ENCODE measurements around the gene CC2D1B. TPM values are rescaled to one million over a fixed set of nuclear protein-coding genes. Genes with fewer than 3 reads are reported as not detected.
A peak's percentile ranks its signal among the peaks of the same experiment; 100 is the strongest.

CC2D1B gene
- total RNA-seq, 1 experiment from 2014 or later, result 20.9 TPM

DNA sequence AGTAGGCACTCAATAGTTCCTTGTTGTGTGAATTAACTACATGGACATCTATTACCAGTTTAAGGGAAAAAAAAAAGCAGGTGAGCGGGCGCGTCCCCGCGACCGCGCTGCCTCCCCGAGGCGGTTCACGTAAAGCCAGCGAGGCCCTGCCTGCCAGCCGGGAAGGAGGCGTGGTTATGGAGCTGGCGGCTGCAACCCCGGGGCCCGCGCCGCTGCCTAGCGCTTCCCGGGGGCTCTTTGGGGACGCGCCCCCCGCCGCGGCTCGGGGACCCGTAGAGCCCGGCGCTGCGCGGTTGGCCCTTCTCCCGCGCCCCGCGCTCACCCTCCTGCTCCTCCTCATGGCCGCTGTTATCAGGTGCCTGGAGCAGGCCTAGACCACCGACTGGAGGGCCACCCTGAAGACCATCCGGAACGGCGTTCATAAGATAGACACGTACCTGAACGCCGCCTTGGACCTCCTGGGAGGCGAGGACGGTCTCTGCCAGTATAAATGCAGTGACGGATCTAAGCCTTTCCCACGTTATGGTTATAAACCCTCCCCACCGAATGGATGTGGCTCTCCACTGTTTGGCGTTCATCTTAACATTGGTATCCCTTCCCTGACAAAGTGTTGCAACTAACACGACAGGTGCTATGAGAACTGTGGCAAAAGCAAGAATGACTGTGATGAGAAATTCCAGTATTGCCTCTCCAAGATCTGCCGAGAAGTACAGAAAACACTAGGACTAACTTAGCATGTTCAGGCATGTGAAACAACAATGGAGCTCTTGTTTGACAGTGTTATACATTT lies 2.6 kb upstream of the CC2D1B start:
- peak; percentile 74 to 81 for DNase-seq
- H3K9me3 ChIP-seq (replicated peaks), result no peaks in the 10 kb centered on the region
- peaks cover 21% of the 10 kb centered on the region for H3K36me3 ChIP-seq
- H3K27me3 ChIP-seq, result no peaks in the 10 kb centered on the region
- H3K4me3 ChIP-seq, result peak overlapping the region; percentile 62
- H3K27ac ChIP-seq, result peak overlapping the region; percentile 34
- peaks cover 6% of the 10 kb centered on the region; the same call in 1 of the 2 replicates for H3K4me1 ChIP-seq

DNA sequence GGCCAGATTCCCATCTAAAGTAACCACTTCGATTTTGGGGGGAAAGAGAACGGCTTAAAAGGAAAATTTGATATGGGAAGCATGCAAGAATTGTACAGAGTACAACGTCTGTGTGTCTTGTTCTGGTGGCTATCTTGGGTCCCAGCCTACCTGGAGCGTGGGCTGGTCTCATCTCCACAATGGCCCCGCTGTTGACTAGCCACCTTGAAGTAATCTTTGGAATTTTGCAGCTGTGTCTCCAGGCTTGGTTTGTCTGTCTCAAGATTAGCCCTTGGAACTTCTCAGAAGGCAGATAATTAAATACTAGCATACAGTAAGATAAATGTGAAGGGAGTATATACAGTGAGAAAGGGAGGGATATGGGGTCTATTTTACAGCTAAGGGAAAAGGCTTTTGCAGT lies 1.3 kb upstream of the CC2D1B start:
- H3K4me3 ChIP-seq, result no peak overlapping the region
- no peaks in the 10 kb centered on the region for H3K9me3 ChIP-seq (replicated peaks)
- H3K4me1 ChIP-seq, result peaks cover 6% of the 10 kb centered on the region; the same call in 1 of the 2 replicates
- peaks cover 11% of the 10 kb centered on the region for H3K36me3 ChIP-seq
- no peak for DNase-seq
- no peaks in the 10 kb centered on the region for H3K27me3 ChIP-seq
- H3K27ac ChIP-seq, result no peak overlapping the region

DNA sequence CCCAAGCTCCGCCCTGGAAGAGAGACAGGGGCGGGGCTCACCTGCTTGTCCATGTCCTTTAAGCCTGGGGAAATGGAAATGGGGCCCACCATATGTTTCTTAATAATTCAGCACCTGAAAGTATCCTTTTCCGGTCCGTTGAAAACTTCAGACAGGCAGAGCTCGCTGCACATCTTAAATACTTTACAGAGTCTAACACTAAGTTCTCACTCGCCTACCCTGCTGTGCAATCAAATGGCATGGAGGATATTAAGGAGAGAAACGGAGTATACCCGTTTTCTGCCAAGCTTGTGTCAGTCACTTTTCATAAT lies 467 bp upstream of the CC2D1B start:
- Histone ChIP-seq H3K4me1 (peaks cover 6% of the 10 kb centered on the region; the same call in 1 of the 2 replicates), H3K27me3 (no peaks in the 10 kb centered on the region), H3K4me3 (peak overlapping the region; percentile 88), H3K9me3 (replicated peaks) (no peaks in the 10 kb centered on the region), H3K27ac (no peak overlapping the region), H3K36me3 (peaks cover 4% of the 10 kb centered on the region)
- no peak for DNase-seq

DNA sequence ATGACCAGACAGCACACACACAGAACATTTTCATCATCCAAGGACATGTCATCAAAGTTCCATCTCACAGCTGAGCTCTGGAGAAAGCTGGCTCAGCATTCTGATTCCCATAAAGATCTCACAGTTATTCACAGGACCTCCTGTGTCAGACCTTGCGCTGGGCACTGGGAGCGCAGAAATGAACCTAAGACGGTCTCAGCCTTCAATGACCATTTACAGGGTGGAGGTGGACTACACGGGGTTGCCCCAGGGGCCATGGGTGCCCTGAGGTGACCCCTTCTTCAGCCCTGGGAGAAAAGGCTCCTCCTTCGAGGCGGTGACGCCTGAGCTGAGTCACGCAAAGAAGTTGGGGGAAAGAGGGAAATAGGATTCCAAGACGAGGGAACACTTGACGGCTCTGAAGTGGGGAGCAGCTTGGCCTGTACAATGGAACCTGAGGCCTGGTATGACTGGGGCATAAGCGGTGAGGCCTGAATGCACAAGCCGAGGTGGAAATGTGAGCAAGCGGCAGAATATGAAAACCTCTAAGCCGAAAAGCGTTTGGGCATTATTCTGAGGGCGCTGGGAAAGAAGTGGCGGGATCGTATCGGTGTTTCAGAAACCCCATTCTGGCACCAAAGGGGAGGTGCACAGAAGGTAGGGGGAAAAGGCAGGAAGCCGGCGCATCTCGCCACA lies 797 bp downstream of the CC2D1B start:
- Histone ChIP-seq H3K4me1 (peaks cover 6% of the 10 kb centered on the region; the same call in 1 of the 2 replicates), H3K9me3 (replicated peaks) (no peaks in the 10 kb centered on the region), H3K36me3 (peaks cover 5% of the 10 kb centered on the region), H3K4me3 (peak overlapping the region; percentile 88), H3K27me3 (no peaks in the 10 kb centered on the region), H3K27ac (peak overlapping the region; percentile 76)
- DNase-seq, result peak; percentile 49 to 62

DNA sequence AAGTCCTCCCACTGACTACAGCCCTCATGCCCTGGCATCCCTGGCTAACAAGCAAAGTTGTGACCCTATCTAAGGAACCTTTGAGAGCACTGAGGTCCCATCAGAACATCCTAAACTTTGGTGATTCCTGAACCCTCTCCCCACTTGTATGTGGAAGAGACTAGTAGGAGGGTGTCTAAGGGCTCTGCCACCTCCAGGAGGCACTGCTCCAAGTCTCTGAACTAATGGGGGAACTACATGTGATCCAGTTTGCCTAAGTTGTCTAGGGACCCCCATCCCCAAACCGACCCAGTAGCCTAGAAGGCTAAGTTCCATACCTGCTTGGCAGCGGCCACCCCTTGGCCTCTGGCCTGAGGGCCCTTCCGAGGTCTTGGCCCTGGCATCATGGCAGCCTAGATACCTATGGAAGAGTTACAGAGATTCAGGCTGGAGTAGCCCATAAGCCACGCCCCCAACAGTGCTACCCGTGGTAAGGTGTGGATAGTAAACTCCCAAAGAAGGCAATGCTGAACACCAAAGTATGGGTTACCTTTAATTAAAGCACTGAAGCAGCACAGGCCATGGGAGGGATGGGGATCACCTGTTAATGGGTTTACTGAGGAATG lies 1.7 kb downstream of the CC2D1B start:
- H3K4me1 ChIP-seq, result peaks cover 6% of the 10 kb centered on the region; the same call in 1 of the 2 replicates
- no peaks in the 10 kb centered on the region for H3K27me3 ChIP-seq
- no peaks in the 10 kb centered on the region for H3K9me3 ChIP-seq (replicated peaks)
- no peak overlapping the region for H3K27ac ChIP-seq
- DNase-seq, result peak in 1 of 2 experiments; percentile 17
- H3K36me3 ChIP-seq, result peaks cover 12% of the 10 kb centered on the region
- H3K4me3 ChIP-seq, result no peak overlapping the region

DNA sequence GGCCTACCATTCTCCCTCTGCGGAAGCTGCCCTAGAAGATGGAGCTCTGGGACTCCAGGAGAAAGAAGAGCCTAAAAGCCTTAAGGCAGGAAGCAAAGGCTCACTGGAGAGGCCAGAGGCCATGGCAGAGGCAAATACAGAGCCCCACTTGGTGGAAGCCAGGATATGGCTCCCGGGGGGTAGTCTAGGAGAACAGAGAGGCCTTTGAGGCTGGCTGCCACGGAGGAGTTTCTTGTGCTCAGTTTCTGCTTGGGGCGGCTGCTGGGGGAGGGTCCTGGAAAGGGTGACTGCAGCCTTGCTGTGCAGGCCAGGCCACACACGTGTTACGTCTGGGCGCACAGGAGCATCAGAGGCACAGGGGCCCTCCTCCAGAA lies 5.4 kb downstream of the CC2D1B start:
- no peak overlapping the region for H3K4me3 ChIP-seq
- H3K27ac ChIP-seq, result no peak overlapping the region
- no peak for DNase-seq
- H3K36me3 ChIP-seq, result peaks cover 39% of the 10 kb centered on the region
- no peaks in the 10 kb centered on the region for H3K4me1 ChIP-seq
- no peaks in the 10 kb centered on the region for H3K9me3 ChIP-seq (replicated peaks)
- H3K27me3 ChIP-seq, result no peaks in the 10 kb centered on the region

DNA sequence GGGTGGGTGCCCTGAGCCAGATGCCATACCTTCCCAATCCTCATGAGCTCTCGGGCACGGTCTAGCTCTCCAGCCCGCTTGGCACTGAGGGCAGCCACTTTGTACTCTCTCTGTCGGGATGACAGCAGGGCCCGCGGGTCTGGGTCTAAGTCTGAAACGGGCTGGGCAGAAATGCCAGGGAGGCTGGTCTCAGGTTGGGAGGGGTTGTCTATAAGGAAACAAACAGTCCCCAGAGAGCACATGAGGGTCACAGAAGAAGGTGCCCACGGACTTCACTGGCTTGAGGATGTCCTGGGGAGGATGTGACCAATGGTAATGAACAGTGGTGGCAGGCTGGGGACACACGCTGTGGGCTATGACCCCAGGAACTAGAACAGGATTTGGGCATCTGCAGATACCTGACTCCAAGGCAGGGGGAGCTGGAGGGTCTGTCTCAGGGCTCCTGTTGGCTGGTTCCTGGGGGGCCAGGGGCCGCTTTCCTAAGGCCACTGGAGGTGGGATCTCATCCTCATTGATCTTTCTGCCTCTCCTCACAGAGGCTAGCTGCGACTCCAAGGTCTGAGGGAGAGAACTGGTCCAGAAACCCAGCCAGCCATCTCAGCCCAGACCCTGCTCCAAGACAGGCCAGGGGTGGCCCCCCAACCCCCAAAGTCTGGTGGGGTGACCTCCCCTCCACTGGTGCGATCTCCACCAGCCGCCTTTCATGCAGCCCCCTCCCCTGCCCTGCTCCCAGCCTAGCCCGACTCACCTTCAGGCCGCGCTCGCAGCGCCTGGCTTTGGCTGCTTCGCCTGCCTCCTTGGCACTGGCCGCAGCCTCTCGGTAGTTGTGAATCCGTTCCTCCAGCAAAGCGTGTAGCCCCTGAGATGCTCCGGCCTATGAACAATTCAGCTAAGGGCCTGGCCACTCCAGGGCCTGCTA lies 6.1 kb downstream of the CC2D1B start:
- Histone ChIP-seq H3K27me3 (no peaks in the 10 kb centered on the region), H3K9me3 (replicated peaks) (no peaks in the 10 kb centered on the region), H3K36me3 (peaks cover 44% of the 10 kb centered on the region), H3K27ac (no peak overlapping the region), H3K4me3 (no peak overlapping the region), H3K4me1 (no peaks in the 10 kb centered on the region)
- no peak for DNase-seq

DNA sequence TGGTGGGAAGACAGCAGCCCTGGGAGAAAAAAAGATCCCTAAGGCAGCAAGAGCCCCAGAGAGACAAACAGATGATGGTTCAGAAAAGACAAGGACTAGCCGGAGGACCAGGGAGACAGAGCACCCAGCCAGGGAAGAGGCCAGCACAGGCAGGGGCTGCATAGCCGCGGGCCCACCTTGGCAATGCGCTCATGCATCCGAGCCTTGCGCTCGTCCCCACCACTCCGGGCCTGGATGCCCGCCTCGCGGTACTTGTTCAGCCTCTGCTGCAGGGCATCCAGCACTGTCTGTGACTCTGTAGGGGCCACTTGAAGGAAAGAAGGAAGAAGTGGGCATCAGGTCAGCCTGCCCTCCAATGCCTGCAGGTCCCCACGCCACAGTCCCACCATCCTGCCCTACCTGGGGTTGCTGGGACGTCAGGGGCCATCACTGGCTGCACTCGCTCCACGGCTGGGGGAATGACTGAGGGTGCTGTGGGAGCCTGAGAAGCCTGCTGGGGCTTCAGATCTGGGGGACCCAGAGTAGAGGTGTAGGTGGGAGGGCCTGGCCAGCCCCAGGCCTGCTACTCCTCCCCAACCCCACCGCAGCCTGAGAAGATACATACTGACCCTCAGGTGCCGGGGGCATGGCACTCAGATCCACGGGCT lies 7.0 kb downstream of the CC2D1B start:
- H3K36me3 ChIP-seq, result peaks cover 53% of the 10 kb centered on the region
- DNase-seq, result no peak
- no peaks in the 10 kb centered on the region for H3K4me1 ChIP-seq

DNA sequence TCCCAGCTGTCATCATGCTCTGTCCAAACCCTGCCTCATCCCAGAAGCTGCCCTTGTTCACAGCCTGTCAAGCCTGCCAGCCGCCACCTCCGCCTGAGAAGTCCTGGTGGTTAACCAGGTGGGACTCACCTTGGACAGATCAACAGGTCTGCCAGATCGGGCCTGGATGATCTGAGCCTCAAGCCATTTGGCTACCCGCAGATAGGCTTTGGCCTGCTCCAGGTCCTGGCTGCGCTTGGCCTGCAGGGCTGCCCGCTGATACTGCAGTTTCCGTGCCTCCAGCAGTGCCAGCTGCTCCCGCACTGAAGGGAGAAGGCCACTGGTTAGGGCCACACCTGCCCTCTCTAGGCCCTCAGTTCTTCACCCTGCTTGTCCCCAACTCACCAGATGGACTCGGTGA lies 8.6 kb downstream of the CC2D1B start:
- DNase-seq, result no peak

More for the DNA sequence above, 7.0 kb downstream of the CC2D1B start:
- no peaks in the 10 kb centered on the region for H3K27me3 ChIP-seq
- H3K9me3 ChIP-seq (replicated peaks), result no peaks in the 10 kb centered on the region
- no peak overlapping the region for H3K27ac ChIP-seq
- H3K4me3 ChIP-seq, result no peak overlapping the region

DNA sequence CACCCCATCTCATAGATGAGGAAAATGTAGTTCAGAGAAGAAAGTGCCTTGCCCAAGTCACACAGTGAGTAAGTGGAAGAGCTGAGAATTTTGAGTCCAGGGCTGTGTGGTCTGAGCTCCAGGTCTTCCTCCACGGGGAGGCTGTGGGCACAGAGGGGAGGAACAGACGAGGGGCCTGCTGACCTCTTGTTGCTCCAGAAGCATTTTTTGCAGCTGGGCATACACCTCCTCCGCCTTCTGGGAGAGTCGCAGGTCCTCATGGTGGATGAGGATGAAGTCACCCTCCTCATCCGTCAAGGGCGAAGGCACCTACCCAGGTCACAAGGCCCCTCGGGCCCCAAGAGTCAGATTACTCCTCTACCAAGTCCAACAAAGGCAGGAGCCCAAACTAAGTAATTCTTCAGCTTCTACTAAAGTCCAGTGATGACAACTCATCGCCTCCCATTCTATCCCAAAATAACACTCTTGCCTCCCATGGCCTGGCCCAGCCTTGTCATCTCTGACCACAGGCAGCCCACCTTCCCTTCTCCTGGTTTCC lies 9.1 kb downstream of the CC2D1B start:
- H3K27me3 ChIP-seq, result no peaks in the 10 kb centered on the region
- no peak for DNase-seq
- H3K36me3 ChIP-seq, result peaks cover 67% of the 10 kb centered on the region
- H3K9me3 ChIP-seq (replicated peaks), result no peaks in the 10 kb centered on the region
- H3K27ac ChIP-seq, result no peak overlapping the region
- H3K4me1 ChIP-seq, result no peaks in the 10 kb centered on the region
- no peak overlapping the region for H3K4me3 ChIP-seq

More for the DNA sequence above, 8.6 kb downstream of the CC2D1B start:
- H3K27ac ChIP-seq, result no peak overlapping the region
- peaks cover 63% of the 10 kb centered on the region for H3K36me3 ChIP-seq
- no peaks in the 10 kb centered on the region for H3K4me1 ChIP-seq
- no peaks in the 10 kb centered on the region for H3K27me3 ChIP-seq
- no peaks in the 10 kb centered on the region for H3K9me3 ChIP-seq (replicated peaks)
- no peak overlapping the region for H3K4me3 ChIP-seq

DNA sequence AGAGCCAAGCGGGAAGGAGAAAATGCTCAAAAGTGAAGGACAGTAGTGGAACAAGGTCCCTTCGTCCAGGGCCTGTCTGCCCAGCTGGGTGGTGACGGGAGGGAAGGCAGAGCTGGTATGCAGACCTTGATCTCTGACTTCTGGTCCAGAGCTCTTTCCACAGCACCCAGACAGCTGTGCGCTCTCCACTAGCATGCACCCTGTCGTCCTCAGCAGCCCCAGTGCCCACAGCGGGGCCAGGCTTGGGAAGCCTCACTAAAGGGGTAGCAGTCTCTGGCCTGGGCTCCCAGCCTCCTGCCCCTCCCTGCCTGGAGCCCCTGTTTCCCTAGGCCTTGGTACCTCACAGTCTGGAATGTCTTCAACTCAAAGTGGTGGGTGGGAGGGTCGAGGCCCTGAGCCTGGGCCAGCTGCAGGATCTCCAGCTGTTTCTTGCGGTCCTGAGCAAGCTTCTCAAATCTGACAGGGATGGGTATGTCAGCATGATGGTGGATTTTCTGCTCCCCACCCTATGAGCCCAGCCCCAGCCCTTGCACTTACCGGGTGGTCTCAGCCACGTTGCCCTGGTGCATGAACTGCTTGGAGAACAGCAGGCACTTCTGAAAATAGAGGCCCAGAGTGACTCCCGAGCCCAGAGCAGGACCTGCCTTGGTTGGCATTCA lies 10.0 kb downstream of the CC2D1B start:
- no peaks in the 10 kb centered on the region for H3K4me1 ChIP-seq
- no peak for DNase-seq
- peaks cover 68% of the 10 kb centered on the region for H3K36me3 ChIP-seq
- no peak overlapping the region for H3K27ac ChIP-seq
- no peak overlapping the region for H3K4me3 ChIP-seq
- no peaks in the 10 kb centered on the region for H3K27me3 ChIP-seq
- H3K9me3 ChIP-seq (replicated peaks), result no peaks in the 10 kb centered on the region

DNA sequence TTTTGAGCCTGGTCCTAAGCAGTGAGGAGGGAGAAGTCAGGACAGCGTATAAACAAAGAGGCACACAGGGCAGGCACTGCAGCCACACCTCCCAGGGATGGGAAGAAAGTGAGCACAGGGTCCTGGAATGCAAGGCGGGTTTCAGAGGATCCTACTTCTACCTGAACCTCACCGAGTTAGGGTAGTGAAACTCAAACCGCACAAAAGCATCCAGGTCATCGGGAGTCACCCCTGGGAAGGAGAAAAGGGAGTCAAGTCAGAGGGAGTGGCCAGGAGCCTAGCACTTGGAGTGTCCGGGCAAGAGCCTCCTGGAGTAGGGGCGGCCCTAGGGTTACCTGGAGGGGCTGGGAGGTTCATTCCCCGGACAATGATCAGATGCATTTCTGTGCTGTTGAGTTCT lies 10.6 kb downstream of the CC2D1B start:
- H3K27me3 ChIP-seq, result no peaks in the 10 kb centered on the region
- H3K4me1 ChIP-seq, result no peaks in the 10 kb centered on the region
- no peaks in the 10 kb centered on the region for H3K9me3 ChIP-seq (replicated peaks)
- H3K27ac ChIP-seq, result no peak overlapping the region
- H3K4me3 ChIP-seq, result no peak overlapping the region
- H3K36me3 ChIP-seq, result peaks cover 66% of the 10 kb centered on the region
- DNase-seq, result no peak

DNA sequence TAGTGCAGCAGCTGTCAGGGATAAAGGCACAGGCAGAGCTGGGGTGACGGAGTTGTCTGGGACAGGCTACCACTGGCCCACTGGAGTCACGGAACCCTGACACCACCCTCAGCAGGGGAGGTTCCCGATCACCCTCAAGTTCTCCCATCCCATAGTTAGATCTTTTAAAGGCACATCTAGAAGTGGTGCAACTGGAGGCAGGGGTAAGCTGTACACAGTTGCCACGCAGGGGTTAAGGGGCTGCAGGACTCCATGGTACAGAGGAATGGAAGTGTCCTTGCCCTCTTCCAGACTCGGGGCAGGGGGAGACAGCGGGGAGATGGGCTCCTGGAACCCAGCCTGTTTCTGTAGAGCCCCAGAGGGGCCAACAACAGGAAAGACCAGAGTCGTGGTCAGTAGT lies 13.3 kb downstream of the CC2D1B start:
- Histone ChIP-seq H3K4me3 (no peak overlapping the region), H3K9me3 (replicated peaks) (no peaks in the 10 kb centered on the region), H3K27ac (no peak overlapping the region), H3K27me3 (no peaks in the 10 kb centered on the region), H3K36me3 (peaks cover 42% of the 10 kb centered on the region), H3K4me1 (no peaks in the 10 kb centered on the region)
- no peak for DNase-seq

Measured in SJCRH30 (cell line).